Neural cell (in vitro differentiated cells): Measurements from ENCODE around the gene COL27A1. TPM values are rescaled to one million over a fixed set of nuclear protein-coding genes. Genes with fewer than 3 reads are reported as not detected.

Experiments
- H2AFZ ChIP-seq: fragments of 200-600, 300-800 bp; sonication (generic), shearing (Covaris generic); 2 replicates; pipeline ENCODE4 v1.6.0; 2014; ENCODE audit warnings: low read depth, mild to moderate bottlenecking, antibody characterized with exemption, low read length, moderate library complexity
- H3F3A ChIP-seq: fragments of 200-600 bp; shearing (Covaris generic); 2 replicates; pipeline ENCODE4 v1.6.1; 2016; ENCODE audit warnings: mild to moderate bottlenecking, moderate library complexity, mixed read lengths, antibody characterized with exemption, low read length; ENCODE audit not compliant: insufficient read depth, poor library complexity, severe bottlenecking
- H3K27ac ChIP-seq: fragments of 200-600, 300-800 bp; sonication (generic), shearing (Covaris generic); 2 replicates; pipeline ENCODE4 v1.5.1; 2014; ENCODE audit warnings: mild to moderate bottlenecking, low read length, moderate library complexity
- H3K27me3 ChIP-seq: fragments of 300-800, 200-600 bp; sonication (generic), shearing (Covaris generic); 2 replicates; pipeline ENCODE4 v1.6.0; 2014; ENCODE audit warnings: mild to moderate bottlenecking, low read depth, low read length, moderate library complexity; ENCODE audit not compliant: insufficient read depth
- H3K36me3 ChIP-seq: fragments of 300-800, 200-600 bp; sonication (generic), shearing (Covaris generic); 2 replicates; pipeline ENCODE4 v1.5.1; 2014; ENCODE audit warnings: mild to moderate bottlenecking, antibody characterized with exemption, low read length, moderate library complexity; ENCODE audit not compliant: insufficient read depth
- H3K4me2 ChIP-seq: fragments of 300-800, 200-600 bp; sonication (generic), shearing (Covaris generic); 2 replicates; pipeline ENCODE4 v1.6.0; 2014; ENCODE audit warnings: mild to moderate bottlenecking, low read length
- H3K4me3 ChIP-seq: fragments of 300-800, 200-600 bp; sonication (generic), shearing (Covaris generic); 2 replicates; pipeline ENCODE4 v1.5.1; 2014; ENCODE audit warnings: mild to moderate bottlenecking, low read length, moderate library complexity
- H3K79me2 ChIP-seq: fragments of 200-600 bp; shearing (Covaris generic); replicated peaks from 2 replicates; pipeline ENCODE4 v1.6.0; 2014; ENCODE audit warnings: mild to moderate bottlenecking, low read length, moderate library complexity; ENCODE audit not compliant: insufficient read depth
- H3K9ac ChIP-seq: fragments of 300-800, 200-600 bp; sonication (generic), shearing (Covaris generic); 2 replicates; pipeline ENCODE4 v1.6.1; 2016; ENCODE audit warnings: mild to moderate bottlenecking, low read length, mixed read lengths
- H3K9me2 ChIP-seq: fragments of 200-600 bp; shearing (Covaris generic); 2 replicates; pipeline ENCODE4 v1.6.1; 2016; ENCODE audit warnings: mild to moderate bottlenecking, low read length, mixed read lengths; ENCODE audit not compliant: insufficient read depth
- H3K9me3 ChIP-seq: fragments of 200-600, 300-800 bp; sonication (generic), shearing (Covaris generic); 2 replicates; pipeline ENCODE4 v1.6.1; 2016; ENCODE audit warnings: mild to moderate bottlenecking, mixed run types, low read length, moderate library complexity, mixed read lengths
- H4K20me1 ChIP-seq: fragments of 200-600 bp; shearing (Covaris generic); 2 replicates; pipeline ENCODE4 v1.6.1; 2016; ENCODE audit warnings: mild to moderate bottlenecking, mixed run types; ENCODE audit not compliant: insufficient read depth
- EP300 ChIP-seq: fragments of 450-650 bp; conservative IDR thresholded peaks from 2 replicates; pipeline ENCODE4 v1.6.1; 2014; ENCODE audit warnings: antibody characterized with exemption, mild to moderate bottlenecking, moderate library complexity; ENCODE audit not compliant: poor library complexity, severe bottlenecking
- EZH2 ChIP-seq: fragments of 200-600, 300-800 bp; shearing (Covaris generic), sonication (generic); IDR thresholded peaks from 2 replicates; pipeline ENCODE4 v1.6.1; 2014; ENCODE audit warnings: antibody characterized with exemption, low read length, borderline replicate concordance, mild to moderate bottlenecking; ENCODE audit not compliant: insufficient read depth, poor library complexity, severe bottlenecking
- MXI1 ChIP-seq: fragments of 450-650 bp; conservative IDR thresholded peaks from 2 replicates; pipeline ENCODE4 v1.6.1; 2014; ENCODE audit warnings: antibody characterized with exemption, mild to moderate bottlenecking; ENCODE audit not compliant: poor library complexity, severe bottlenecking
- POLR2AphosphoS5 ChIP-seq: IDR thresholded peaks from 2 replicates; pipeline ENCODE4 v1.6.1; 2012
- RAD21 ChIP-seq: fragments of 450-650 bp; conservative IDR thresholded peaks from 2 replicates; pipeline ENCODE4 v1.6.1; 2014; ENCODE audit warnings: antibody characterized with exemption, mild to moderate bottlenecking, moderate library complexity
- SMC3 ChIP-seq: fragments of 450-650 bp; conservative IDR thresholded peaks from 2 replicates; pipeline ENCODE4 v1.6.1; 2014; ENCODE audit warnings: antibody characterized with exemption, mild to moderate bottlenecking, moderate library complexity; ENCODE audit not compliant: poor library complexity
- TAF1 ChIP-seq: IDR thresholded peaks from 2 replicates; pipeline ENCODE4 v1.6.1; 2012; ENCODE audit warnings: low read depth
- polyA plus RNA-seq: library from polyadenylated mRNA; depleted of rRNA; stranded (reverse); fragments of >200 nt; gene quantifications from 2 replicates; pipeline ENCODE4 v1.2.3, GENCODE V29; 2014
- TF ChIP-seq, protein P1 (sequence below): IDR thresholded peaks from 2 replicates; pipeline ENCODE4 v1.6.1; 2012; ENCODE audit warnings: borderline replicate concordance
- TF ChIP-seq, protein P2 (sequence below): fragments of 450-650 bp; IDR thresholded peaks from 2 replicates; pipeline ENCODE4 v1.5.1; 2014; ENCODE audit warnings: antibody characterized with exemption, mild to moderate bottlenecking, moderate library complexity; ENCODE audit not compliant: poor library complexity, severe bottlenecking

The COL27A1 gene
- polyA plus RNA-seq, 1 donor from 2014 or later = 0.25 TPM

DNA sequence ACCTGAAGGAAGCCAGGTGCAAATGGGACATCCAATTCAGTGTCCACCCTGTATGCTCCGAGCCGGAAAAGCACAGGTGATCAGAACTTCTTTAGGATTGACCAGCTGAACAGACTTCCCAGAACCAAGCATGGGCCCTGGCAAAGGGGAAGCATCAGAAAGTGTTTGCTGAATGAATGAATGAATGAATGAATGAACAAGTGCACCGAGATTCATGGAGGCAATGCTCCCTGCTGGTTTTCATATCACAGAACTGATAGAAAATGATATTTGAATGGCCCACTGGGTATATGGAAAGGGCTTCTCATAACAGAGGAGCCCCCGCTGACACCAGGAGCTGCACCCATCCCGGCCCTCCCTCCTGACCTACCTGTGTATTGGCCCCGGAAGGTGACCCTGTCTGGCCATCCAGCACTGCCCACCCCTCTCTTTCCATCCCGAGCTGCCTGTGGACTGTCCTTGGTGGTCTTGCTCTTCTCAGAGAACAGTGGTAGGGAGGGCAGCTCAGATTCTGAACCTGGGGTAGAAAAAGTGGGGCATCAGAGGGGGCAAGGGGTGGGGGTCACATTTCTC, 190.2 kb downstream of the COL27A1 start:
- TF ChIP-seq MXI1 (no peak), POLR2AphosphoS5 (no peak), EP300 (no peak), SMC3 (no peak), EZH2 (no peak), RAD21 (no peak), TAF1 (no peak)
- TF ChIP-seq, protein P1, sequence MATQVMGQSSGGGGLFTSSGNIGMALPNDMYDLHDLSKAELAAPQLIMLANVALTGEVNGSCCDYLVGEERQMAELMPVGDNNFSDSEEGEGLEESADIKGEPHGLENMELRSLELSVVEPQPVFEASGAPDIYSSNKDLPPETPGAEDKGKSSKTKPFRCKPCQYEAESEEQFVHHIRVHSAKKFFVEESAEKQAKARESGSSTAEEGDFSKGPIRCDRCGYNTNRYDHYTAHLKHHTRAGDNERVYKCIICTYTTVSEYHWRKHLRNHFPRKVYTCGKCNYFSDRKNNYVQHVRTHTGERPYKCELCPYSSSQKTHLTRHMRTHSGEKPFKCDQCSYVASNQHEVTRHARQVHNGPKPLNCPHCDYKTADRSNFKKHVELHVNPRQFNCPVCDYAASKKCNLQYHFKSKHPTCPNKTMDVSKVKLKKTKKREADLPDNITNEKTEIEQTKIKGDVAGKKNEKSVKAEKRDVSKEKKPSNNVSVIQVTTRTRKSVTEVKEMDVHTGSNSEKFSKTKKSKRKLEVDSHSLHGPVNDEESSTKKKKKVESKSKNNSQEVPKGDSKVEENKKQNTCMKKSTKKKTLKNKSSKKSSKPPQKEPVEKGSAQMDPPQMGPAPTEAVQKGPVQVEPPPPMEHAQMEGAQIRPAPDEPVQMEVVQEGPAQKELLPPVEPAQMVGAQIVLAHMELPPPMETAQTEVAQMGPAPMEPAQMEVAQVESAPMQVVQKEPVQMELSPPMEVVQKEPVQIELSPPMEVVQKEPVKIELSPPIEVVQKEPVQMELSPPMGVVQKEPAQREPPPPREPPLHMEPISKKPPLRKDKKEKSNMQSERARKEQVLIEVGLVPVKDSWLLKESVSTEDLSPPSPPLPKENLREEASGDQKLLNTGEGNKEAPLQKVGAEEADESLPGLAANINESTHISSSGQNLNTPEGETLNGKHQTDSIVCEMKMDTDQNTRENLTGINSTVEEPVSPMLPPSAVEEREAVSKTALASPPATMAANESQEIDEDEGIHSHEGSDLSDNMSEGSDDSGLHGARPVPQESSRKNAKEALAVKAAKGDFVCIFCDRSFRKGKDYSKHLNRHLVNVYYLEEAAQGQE = no peak
- TF ChIP-seq, protein P2, sequence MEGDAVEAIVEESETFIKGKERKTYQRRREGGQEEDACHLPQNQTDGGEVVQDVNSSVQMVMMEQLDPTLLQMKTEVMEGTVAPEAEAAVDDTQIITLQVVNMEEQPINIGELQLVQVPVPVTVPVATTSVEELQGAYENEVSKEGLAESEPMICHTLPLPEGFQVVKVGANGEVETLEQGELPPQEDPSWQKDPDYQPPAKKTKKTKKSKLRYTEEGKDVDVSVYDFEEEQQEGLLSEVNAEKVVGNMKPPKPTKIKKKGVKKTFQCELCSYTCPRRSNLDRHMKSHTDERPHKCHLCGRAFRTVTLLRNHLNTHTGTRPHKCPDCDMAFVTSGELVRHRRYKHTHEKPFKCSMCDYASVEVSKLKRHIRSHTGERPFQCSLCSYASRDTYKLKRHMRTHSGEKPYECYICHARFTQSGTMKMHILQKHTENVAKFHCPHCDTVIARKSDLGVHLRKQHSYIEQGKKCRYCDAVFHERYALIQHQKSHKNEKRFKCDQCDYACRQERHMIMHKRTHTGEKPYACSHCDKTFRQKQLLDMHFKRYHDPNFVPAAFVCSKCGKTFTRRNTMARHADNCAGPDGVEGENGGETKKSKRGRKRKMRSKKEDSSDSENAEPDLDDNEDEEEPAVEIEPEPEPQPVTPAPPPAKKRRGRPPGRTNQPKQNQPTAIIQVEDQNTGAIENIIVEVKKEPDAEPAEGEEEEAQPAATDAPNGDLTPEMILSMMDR = no peak
- Histone ChIP-seq H4K20me1 (no peaks in the 10 kb centered on the region), H3K4me2 (no peak overlapping the region), H3K9me2 (no peaks in the 10 kb centered on the region), H3K27ac (no peak overlapping the region), H3K36me3 (no peaks in the 10 kb centered on the region), H3K79me2 (no peaks in the 10 kb centered on the region), H3K9me3 (no peaks in the 10 kb centered on the region), H3K27me3 (no peaks in the 10 kb centered on the region), H2AFZ (no peak overlapping the region), H3K9ac (no peak overlapping the region), H3F3A (no peaks in the 10 kb centered on the region), H3K4me3 (no peak overlapping the region)

GRCh38 chr9:114346146-114346545, 190.8 kb downstream of the COL27A1 start:
- H3K27ac ChIP-seq = no peak overlapping the region
- H4K20me1 ChIP-seq = no peaks in the 10 kb centered on the region
- H3K4me3 ChIP-seq = no peak overlapping the region
- no peak overlapping the region for H2AFZ ChIP-seq
- no peaks in the 10 kb centered on the region for H3F3A ChIP-seq
- no peak overlapping the region for H3K9ac ChIP-seq
- no peaks in the 10 kb centered on the region for H3K79me2 ChIP-seq
- no peaks in the 10 kb centered on the region for H3K9me2 ChIP-seq
- H3K9me3 ChIP-seq = no peaks in the 10 kb centered on the region
- H3K4me2 ChIP-seq = no peak overlapping the region
- H3K27me3 ChIP-seq = no peaks in the 10 kb centered on the region
- no peaks in the 10 kb centered on the region for H3K36me3 ChIP-seq
- TF ChIP-seq, protein P2 = no peak
- no peak for TF ChIP-seq TAF1
- TF ChIP-seq RAD21 = no peak
- TF ChIP-seq EZH2 = no peak
- TF ChIP-seq MXI1 = no peak
- TF ChIP-seq, protein P1 = no peak
- no peak for TF ChIP-seq SMC3
- TF ChIP-seq POLR2AphosphoS5 = no peak
- no peak for TF ChIP-seq EP300
